Glomerular visceral epithelial cell (primary cell): ENCODE data around the gene ITGA11.

Experiments used
- DNase-seq: peaks from one replicate; pipeline ENCODE4 v3.0.0-alpha.2; 2016; ENCODE audit errors: extremely low spot score

The ITGA11 gene

GRCh38 chr15:68373028-68373427 is 58.9 kb downstream of the ITGA11 start:
- DNase-seq, result no peak

DNA sequence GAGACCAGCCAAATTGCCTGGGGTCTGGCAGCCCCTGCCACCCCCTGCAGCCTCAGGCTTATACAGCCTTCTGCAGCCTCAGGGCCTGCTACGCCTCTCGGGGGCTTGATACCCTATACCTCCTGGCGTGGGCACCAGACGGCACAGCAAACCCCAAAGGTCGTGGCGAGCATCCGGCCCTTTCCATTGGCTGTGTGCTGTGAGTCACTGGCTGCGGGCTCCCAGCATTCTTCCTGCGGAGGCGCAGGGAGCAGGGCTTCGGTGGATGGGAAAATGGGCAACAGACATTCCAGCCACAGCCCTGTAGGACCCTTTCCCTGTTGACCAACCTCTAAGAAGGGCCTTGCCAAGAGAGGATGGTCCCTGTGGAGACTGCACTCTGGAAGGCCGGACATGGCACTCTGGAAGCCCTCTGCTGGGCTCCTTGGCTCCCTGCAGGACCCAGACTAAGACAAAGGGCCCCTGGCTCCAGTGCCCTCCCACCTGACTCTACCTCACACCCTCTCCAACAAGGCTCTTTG is 59.6 kb downstream of the ITGA11 start:
- peak; percentile 42 for DNase-seq

- DNase-seq, result no peak
Observed at GRCh38 chr15:68371851-68372250, 60.1 kb downstream of the ITGA11 start.

- DNase-seq, result no peak
Observed at GRCh38 chr15:68371160-68371559, 60.8 kb downstream of the ITGA11 start.

- no peak for DNase-seq
Observed at GRCh38 chr15:68370768-68371151, 61.2 kb downstream of the ITGA11 start.

DNA sequence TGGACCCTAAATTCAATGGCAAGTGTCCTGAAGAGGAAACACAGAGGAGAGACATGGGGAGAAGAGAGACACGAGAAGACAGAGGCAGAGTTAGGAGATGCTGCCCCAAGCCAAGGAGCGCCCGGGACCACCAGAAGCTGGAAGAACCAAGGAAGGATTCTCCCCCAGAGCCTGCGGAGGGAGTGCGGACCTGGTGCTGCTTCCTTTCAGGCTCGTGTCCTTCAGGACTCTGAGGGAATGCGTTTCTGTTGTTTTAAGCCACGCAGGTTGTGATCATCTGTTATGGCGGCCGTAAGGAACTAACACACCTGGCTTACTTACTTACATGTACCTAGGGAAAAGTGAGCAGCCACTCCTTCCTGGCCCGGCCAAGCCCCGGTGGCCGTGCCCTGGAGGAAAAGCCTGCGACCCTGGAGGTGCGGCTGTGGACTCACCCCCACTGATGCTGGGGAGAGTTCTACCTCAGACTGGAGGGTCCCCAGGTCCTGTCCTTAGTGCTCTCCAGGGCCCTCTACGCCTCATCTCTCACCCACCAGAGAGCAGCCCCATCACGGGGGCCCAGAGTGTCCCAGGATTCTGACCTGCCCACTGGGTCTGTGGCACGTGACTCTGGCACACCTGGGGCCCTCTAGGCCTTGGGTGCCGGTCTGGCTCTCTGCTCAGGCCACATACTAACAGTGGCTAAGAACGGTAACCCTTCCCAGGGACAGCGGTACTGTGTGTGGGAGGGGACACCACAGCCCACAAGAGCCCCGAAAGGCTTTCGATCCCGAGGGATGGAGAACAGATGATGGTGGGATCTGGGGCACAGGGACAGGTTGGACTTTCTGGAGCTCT is 61.8 kb downstream of the ITGA11 start:
- no peak for DNase-seq

DNA sequence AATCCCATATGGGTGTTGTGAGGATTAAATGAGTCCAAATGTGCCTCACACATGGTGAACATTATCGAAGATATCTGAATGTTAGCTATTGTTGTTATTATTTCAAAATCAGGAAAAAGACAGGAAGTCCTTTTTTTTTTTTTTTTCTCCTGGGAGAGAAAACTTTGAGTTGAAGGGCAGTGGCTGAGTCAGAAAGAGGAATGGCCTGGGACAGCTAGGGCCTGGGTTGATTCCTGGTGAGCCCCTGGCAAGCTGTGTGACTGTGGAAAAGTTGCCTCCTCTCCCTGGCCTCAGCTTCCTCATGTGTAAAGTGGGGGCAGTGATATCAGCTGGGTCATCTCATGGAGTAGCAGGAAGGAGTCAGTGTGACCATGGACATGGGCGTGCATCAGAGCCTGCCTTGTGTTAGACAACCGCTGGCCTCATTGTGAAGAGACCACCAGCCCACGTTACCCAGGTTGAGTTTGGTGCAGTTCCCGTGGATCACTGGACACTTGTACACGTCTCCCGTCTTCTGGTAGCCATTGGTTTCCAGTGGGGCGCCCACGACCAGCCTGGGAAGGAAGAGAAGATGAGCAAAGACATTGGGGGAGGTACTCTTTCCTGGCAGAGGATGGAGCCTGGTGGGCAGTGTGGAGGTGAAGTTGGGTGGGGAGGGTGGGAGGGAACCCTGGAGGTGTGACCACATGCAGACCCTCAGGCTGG is 63.1 kb downstream of the ITGA11 start:
- DNase-seq, result no peak

- no peak for DNase-seq
Observed at GRCh38 chr15:68367992-68368391, 64.0 kb downstream of the ITGA11 start.

DNA sequence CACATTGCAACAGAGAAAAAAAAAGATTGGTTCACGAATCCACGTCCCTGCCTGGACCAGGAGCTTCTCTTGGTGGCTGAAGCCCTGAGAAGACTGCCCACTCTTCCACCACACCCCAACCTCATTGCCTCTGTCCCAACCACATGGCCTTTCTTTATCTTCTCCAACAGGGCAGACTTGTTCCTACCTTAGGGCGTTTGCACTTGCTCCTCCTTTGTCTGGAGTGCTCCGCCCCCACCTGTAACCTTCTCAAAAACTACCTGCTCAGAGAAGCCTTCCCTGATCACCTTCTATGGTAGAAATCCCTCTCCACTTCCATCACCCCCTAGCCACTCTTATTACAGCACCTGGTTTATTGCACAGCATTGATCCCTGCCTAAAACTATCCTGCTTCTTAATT is 64.7 kb downstream of the ITGA11 start:
- DNase-seq, result no peak

DNA sequence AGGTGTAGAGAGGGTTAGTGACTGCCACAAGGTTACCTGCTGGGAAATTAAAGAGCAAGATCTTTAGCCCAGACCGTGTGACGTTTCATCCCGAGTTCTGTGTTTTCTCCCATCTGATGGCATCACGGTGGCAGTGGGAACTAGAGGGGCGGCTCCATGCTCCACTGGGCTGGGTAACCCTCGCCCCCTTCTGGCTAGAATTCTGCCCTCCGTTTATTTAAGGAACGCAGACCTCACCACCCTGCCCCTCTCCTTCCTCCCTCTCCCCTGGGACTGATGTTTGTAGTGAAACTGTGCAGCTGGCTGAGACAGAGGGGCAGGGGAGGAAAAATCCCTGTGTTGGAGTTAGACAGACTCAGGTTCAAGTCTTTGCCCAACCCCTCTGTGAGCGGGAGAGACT is 65.6 kb downstream of the ITGA11 start:
- no peak for DNase-seq

GRCh38 chr15:68365770-68366169 is 66.2 kb downstream of the ITGA11 start:
- DNase-seq, result no peak

DNA sequence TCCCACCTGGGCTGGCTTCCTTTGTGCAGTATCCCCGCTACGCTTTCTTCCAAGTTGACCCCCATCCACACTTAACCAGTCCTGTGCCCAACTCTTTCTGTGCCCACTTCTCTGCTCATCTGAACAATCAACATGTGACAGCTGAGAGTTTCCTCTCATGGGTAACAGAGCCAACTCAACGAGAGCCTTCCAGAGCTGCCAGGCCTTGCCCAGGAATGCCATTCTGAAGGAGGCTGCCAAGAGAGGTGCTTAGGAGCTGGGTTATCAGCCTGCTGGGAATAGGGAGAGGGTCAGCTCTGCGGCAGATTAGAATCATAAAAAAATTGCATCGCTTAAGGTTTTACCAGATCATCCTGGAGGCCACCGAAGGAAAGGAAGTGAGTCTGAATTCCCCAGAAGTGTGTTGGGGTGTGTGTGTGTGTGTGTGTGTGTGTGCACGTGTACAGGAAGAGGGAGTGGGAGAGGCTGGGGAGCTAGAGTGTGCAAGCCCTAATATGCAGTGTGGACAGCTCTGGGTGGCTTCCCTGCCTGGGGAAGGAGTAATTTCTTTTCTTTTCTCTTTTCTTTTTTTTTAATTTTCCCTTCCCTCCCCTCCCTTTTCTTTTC is 66.7 kb downstream of the ITGA11 start:
- no peak for DNase-seq

DNA sequence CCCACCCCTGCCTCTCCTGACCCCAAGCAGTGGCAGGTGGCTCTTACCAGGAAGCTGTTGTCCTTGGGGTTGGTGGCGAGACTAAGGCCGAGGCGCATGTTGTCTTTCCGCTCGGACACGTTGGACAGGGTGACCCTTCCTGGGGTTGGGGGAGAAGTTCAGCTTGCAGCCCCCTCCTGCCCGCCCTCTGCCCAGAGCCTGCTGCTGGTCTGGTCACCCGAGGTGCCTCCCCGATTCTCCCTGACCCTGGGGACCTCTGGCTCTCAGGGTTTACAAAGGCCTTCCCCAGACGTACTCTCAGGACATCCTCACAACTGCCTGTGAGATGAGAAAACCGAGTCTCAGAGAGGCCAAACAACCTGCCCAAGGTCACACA is 67.3 kb downstream of the ITGA11 start:
- no peak for DNase-seq

DNA sequence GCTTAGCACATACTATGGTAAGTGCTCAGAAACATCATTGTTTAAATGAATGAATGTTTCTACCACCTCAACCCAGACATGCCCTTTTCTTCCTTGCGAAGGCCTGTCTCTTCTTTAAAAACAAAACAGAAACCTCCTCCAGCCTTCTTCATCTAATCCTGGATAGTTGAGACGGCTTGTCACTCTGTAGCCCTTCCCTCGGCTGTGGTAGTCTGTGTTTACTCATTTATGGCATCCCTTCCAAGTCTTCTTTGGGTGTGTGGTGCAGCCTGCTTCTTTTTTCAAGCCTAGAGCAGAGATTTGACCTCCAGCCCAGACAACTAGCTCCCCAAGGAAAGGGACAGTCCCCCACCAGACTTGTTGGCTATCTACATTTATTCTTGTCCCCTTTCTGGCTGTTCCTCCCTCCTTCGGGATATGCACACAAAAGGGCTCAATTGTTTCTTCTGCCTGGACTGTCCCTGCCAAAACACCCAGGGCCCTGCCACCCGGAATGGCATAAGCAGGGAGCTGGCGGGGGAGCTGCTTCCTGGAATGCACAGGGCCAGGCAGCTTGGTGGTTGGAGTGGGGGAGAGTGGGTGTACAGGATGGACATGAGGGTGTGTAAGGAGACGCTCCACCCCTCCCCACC is 67.8 kb downstream of the ITGA11 start:
- DNase-seq, result no peak

GRCh38 chr15:68363353-68363752 is 68.6 kb downstream of the ITGA11 start:
- DNase-seq, result no peak

- no peak for DNase-seq
Observed at GRCh38 chr15:68362537-68363126, 69.3 kb downstream of the ITGA11 start.

DNA sequence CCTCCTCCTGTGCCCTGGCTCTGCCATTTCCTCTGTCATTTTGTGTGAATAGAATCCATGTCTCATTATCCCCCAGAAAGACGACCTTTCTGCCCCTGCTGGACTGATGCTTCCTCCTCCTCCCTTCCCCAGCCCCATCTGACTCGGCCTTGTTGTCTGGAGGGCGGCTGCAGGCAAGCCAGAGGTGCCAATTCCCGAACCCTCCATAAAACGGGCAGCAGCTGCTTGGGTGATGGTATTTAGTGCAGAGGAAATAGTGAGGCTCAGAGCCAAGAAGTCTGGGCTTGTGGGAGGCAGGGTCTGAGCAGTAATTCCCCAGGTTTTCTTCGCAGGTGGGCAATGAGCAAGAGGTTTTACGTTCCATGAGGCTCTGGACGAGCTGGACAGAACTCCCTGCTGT is 71.2 kb downstream of the ITGA11 start:
- DNase-seq, result no peak

DNA sequence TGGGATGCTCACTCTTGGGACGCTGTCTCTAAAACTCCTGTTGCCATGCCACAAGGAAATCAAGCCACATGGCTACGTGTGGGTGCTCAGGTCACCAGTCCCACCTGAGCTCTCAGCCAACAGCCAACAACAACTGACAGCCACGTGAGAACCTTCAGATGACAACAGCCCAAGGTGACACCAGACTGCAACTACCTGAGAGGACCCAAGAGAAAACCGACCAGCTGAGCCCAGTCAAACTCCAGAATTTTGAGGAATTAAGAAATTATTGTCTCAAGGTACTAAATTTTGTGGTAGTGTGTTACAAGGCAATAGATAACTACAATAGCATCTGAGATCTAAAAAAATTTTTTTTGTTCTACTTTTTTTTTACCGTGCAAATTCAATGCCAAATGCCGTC is 75.2 kb downstream of the ITGA11 start:
- no peak for DNase-seq

GRCh38 chr15:68354923-68355322 is 77.0 kb downstream of the ITGA11 start:
- DNase-seq, result peak; percentile 89

DNA sequence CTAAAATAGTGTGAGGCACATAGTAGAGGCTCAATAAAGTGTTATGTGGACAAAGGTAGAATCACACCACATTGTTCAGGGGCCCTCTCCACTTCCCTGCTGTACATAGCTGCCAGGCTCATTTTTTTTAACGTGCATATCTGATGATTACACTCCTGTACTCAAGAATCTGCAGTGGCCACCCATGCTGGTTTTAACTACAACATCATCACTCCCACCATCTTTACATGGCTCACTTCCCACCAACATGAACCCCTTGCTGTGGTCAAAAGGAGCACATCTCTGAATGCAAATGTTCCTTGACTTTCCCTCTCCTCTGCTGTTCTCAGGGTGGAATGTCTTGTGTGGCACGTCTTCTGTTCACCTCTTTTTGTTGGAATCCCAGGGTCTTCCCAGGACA is 77.7 kb downstream of the ITGA11 start:
- DNase-seq, result no peak

DNA sequence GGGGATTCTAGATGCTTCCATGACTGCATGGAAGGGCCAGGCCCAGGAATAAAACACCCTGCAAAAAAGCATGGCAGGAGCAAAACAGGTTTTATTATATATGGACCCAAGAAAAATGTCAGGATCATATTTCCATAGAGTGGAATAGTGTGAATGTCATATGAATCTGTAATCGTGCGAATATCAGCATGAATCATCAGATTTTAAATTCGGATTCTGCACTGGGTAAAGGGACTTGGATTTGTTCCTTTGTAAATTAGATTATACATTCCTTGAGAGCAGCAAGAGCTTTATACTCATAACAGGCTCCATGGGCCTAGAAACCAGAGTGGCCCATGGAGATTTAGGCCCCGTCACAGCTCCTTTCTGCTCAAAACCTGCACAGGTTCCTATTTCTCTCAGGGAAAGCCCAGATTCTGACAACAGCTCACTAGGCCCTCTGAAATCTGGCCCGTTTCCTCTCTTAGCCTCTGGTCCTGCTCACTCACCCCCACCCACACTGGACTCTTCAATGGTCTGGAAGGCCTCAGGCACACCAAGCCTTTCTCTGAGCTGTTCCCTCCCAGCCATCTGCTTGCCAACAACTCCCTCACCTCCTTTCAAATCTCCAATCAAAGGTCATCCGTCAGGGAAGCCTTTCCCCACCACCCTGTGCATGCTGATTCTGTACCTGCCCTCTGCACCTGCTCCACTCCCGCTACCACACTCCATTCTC is 78.4 kb downstream of the ITGA11 start:
- no peak for DNase-seq
